HG03442 (cell line): ENCODE results near the gene CCDC63.
"Not testable (repeated sequence)": the region's sequence is repeated elsewhere in the genome, so short reads cannot be mapped to it uniquely, and the experiment has no call there.

ENCODE experiments used
- ATAC-seq: cut with Tn5 transposase; IDR thresholded peaks from one replicate; pipeline ENCODE4 v1.9.1; 2021; ENCODE audit warnings: mild to moderate bottlenecking, moderate library complexity; ENCODE audit not compliant: unreplicated experiment

CCDC63 gene

DNA sequence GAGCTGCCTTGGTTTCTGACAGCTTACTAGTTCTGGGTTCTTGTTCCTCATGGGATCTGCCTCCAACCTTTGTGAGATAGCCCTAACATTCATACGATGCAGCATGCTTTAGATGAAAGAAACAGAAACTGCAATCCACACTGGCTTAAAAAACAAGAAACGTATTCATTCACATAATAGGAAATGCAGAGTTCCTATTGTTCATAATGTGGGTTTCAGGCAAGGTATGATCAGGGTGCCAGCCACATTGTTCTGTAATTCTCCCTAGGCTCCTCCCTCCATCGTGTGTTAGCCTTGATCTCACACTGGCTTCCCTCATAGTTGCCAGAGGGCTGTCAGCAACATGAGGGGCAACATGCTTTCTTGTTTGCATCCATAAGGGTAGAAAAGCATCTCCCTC is 2.7 kb upstream of the CCDC63 start:
- ATAC-seq = no peak

GRCh38 chr12:110844551-110845338 is 2.0 kb upstream of the CCDC63 start:
- no peak for ATAC-seq

DNA sequence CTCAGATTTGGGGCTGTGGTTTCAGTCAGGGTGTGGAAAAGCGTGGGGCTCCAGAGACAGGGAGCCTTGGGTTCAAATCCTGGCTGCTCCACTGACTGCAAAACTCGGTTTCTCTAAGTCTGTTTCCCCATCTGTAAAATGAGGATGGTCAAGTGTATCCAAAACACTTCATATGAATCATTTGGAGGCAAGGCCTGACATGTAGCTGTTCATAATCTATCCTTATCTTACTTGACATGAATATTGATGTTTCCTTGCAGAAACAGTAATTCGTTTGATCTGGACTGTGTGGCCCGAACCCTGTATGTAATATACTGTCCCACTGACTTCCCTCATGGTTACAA is 1.5 kb upstream of the CCDC63 start:
- no peak for ATAC-seq

GRCh38 chr12:110848314-110848923 is 1.6 kb downstream of the CCDC63 start:
- ATAC-seq = no peak

DNA sequence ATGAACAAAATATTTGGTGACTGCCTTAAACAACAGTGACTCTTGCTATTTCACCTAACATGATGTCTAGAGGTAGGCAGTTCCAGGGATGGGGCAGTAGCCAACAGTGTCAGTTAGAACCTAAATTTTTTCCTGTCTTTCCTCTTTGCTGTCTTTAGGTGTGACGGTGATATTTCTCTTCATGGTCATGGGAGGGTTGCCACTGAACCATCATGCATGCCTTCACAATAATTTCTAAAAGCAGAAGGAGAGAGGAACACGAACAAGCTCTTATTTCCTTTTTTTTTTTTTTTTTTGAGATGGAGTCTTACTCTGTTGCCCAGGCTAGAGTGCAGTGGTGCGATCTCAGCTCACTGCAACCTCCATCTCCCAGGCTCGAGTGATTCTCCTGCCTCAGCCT is 2.4 kb downstream of the CCDC63 start:
- no peak for ATAC-seq

DNA sequence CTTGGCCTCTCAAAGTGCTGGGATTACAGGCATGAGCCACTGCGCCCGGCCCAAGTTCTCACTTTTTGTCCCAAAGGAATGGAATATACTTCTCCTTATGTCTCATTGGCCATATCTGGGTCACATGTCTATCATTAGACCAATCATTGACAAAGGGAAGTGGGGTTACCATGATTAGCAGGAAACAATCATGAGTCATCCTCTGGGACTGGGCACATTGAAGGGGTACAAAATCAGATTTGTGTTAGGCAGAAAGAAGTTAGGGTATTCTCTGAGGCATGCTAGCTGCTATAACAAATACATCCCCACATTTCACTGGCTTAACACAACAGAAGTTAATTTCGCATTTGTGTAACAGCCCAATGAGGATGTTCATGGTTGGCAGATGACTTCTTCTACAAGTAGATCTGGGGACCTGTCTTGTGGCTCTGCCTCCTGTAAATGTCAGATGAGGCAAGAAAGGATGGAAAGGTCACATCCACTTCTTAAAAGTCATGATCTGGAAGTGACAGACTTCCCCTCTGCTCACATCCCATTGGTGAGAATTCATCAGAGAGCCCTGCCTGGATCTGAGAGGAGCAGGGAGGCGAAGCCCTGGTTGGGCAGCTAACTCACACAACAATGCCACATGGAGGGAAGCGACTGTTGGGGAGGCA is 3.1 kb downstream of the CCDC63 start:
- no peak for ATAC-seq

- no peak for ATAC-seq
Measured at GRCh38 chr12:110850762-110851161, 4.0 kb downstream of the CCDC63 start.

DNA sequence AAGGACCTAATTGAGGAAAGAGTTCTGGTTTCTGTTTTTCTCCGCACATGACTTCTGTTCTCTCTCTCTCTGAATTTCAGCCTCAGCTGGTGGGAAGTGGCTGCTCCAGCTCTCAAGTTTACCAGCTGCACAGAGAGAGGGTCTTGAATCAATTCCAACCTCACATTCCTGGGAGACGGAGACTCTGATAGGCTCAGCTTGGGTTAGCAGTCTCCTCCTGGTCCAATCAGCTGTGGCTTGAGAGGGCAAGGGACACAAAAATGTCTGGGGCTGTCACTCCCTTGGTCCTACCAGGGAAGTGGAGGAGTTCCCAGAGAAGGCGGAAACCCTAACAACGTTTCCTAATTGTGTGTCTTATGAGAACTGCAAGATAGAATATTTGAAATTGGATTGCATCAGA is 7.0 kb downstream of the CCDC63 start:
- no peak for ATAC-seq

DNA sequence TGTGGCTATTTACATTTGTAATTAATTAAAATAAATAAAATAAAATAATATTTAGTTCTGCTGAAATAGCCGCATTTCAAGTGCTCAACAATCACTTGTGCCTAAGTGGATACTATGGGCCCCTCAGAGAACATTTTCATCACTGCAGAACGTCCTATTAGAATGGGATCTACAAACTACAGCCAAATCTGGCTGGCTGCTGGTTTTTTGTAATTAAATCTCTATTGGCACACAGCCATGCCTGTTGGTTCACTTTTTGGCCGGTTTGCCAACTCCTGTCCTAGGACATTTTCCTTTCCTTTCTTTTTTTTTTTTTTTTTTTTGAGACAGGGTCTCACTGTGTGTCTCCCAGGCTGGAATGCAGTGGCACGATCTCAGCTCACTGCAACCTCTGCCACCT is 9.8 kb downstream of the CCDC63 start:
- no peak for ATAC-seq

GRCh38 chr12:110857528-110857927 is 10.7 kb downstream of the CCDC63 start:
- ATAC-seq = no peak

- ATAC-seq = not testable (repeated sequence)
Measured at GRCh38 chr12:110857954-110858353, 11.2 kb downstream of the CCDC63 start.

DNA sequence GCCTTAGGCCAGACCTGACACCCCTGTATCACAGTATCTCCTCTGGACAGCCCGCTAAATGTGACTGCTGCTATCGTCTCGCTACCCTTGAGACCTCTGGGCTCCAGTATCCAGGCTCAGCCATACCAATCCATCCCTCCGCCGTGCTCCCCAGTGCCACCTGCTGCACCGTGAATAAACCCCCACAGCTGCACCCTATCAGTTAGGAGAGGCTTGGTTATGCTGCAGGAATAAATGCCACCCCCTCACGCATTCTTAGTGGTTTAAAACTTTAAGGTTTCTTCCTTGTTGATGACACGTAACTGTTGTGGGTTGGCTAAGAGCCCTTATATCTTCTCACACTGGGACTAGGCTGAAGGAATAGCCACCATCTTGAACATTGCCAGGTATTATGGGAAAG is 12.1 kb downstream of the CCDC63 start:
- no peak for ATAC-seq

GRCh38 chr12:110860833-110861296 is 14.1 kb downstream of the CCDC63 start:
- no peak for ATAC-seq

DNA sequence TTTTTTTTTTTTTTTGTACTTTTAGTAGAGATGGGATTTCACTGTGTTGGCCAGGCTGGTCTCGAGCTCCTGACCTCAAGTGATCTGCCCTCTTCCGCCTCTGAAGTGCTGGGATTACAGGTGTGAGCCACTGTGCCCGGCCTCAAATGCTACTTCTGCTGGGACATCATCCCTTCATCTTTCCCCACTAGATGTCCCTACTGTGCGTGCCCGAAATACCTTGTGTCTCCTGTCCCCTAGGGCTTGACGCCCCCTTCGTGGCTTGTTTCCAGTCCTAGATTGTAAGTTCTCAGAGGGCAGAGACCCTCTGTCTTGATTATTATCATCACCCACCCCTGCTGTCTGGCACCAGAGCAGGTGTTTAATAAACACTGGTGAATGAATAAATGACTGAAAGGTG is 14.9 kb downstream of the CCDC63 start:
- ATAC-seq = no peak

- no peak for ATAC-seq
Measured at GRCh38 chr12:110862329-110862728, 15.5 kb downstream of the CCDC63 start.

DNA sequence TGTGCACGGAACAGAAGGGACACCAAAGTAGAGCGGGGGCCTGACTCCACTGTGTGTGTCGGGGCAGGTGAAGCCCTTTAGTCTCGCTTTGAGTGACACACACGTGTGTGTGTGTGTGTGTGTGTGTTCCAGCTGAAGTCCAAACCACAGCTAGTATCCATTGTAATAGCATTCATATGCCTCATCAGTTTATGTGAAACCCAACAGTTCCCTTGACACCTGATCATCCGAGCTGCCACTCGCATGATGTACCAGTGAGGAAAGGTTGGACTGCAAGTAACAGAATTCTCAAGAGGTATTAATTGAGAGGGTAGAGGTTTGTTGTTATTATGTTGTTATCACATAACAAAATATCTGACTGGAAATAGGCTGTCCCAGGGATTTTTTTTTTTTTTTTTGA is 16.4 kb downstream of the CCDC63 start:
- ATAC-seq = no peak

DNA sequence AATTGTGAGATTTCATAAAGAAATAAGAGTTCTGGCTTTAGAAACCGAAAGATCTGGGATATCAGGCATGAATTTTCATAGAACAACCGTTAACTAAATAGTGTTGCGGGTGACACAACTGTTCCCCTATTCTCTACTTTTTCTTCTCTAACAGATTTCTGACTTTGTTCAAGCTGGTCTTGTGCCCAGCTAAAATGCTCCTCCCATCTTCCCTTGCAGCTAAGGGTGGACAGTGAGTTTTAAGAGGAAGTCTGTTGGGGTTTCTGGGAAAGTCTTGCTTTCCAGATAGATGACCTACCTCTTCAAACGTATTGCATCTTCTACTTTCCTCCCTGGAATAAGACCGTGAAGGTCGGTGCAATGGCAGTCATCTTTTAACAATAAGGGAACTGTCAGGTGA is 18.7 kb downstream of the CCDC63 start:
- no peak for ATAC-seq

- no peak for ATAC-seq
Measured at GRCh38 chr12:110869026-110869425, 22.2 kb downstream of the CCDC63 start.

GRCh38 chr12:110869803-110870202 is 23.0 kb downstream of the CCDC63 start:
- no peak for ATAC-seq

DNA sequence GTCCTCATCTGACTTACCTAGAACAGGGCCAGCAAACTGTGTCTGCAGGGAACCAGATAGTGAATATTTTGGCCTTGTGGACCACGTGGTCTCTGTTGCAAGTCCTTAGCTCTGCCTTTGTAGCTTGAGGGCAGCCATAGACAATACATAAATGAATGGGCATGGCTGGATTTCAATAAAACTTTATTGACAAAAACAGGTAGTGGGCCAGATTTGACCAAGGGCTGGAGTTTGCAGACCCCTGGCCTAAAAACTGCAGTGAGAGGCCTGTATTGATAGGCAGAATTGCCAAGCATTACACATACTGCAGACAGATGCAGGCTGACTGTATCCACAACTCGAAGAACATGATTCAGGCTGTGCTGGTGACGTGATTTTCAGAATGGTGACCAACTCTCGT is 25.3 kb downstream of the CCDC63 start:
- ATAC-seq = no peak

GRCh38 chr12:110874351-110874750 is 27.6 kb downstream of the CCDC63 start:
- no peak for ATAC-seq

GRCh38 chr12:110874781-110875180 is 28.0 kb downstream of the CCDC63 start:
- ATAC-seq = no peak
